ENCODE results near the gene ACOT7.
"Not testable (repeated sequence)": the region's sequence is repeated elsewhere in the genome, so short reads cannot be mapped to it uniquely, and the experiment has no call there.

ACOT7 gene

GRCh38 chr1:6380037-6380436 is 13.5 kb downstream of the ACOT7 start:
- DNase-seq (ENCODE audit: low read depth): no peak
- no peak for TF ChIP-seq CTCF (conservative IDR thresholded peaks at IDR 0.05; ENCODE audit: low read depth, low read length)
- H3K4me3 ChIP-seq (ENCODE audit: low read depth, low read length): no peak overlapping the region

- DNase-seq (ENCODE audit: low read depth): no peak
- peak; percentile 31 for TF ChIP-seq CTCF (conservative IDR thresholded peaks at IDR 0.05; ENCODE audit: low read depth, low read length)
- no peak overlapping the region for H3K4me3 ChIP-seq (ENCODE audit: low read depth, low read length)
Observed at GRCh38 chr1:6378096-6378746, 15.3 kb downstream of the ACOT7 start.

- no peak for DNase-seq (ENCODE audit: low read depth)
- TF ChIP-seq CTCF (conservative IDR thresholded peaks at IDR 0.05; ENCODE audit: low read depth, low read length): no peak
- H3K4me3 ChIP-seq (ENCODE audit: low read depth, low read length): no peak overlapping the region
Observed at GRCh38 chr1:6373961-6374720, 19.4 kb downstream of the ACOT7 start.

DNA sequence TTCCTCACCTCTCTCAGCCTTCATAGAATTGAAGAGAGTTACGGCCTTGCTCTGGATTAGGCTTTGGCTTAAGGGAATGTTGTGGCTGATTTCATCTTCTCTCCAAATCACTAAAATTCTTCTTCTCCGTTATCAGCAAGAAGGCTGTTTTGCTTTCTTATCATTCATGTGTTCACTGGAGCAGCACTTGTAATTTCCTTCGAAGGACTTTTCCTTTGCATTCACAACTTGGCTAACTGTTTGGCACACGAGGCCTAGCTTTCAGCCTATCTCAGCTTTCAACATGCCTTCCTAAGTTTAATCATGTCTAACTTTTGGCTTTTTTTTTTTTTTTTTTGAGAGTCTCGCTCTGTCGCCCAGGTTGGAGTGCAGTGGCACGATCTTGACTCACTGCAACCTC is 21.3 kb downstream of the ACOT7 start:
- DNase-seq (ENCODE audit: low read depth); H3K4me3 ChIP-seq (ENCODE audit: low read depth, low read length): not testable (repeated sequence)

- DNase-seq (ENCODE audit: low read depth): no peak
Observed at GRCh38 chr1:6370006-6370405, 23.6 kb downstream of the ACOT7 start.

GRCh38 chr1:6367381-6368012 is 26.1 kb downstream of the ACOT7 start:
- no peak for DNase-seq (ENCODE audit: low read depth)
- no peak overlapping the region for H3K4me3 ChIP-seq (ENCODE audit: low read depth, low read length)
- no peak for TF ChIP-seq CTCF (conservative IDR thresholded peaks at IDR 0.05; ENCODE audit: low read depth, low read length)

More at GRCh38 chr1:6370006-6370405, 23.6 kb downstream of the ACOT7 start:
- no peak overlapping the region for H3K4me3 ChIP-seq (ENCODE audit: low read depth, low read length)
- TF ChIP-seq CTCF (conservative IDR thresholded peaks at IDR 0.05; ENCODE audit: low read depth, low read length): no peak

DNA sequence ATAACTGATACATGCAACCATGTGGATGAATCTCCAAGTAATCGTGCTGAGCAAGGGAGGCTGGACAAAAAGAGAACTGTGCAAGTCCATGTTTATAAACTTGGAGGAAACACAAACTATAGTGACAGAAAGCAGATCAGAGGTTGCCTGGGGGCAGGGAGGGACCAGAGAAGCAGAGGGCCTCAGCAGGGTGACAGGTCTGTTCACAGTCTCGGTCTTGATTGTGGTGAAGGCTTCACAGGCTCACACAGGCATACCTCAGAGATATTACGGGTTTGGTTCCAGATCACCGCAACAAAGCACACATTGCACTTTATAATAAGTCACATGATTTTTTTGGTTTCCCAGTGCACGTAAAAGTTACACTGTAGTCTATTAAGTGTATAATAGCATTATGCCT is 28.5 kb downstream of the ACOT7 start:
- no peak for TF ChIP-seq CTCF (conservative IDR thresholded peaks at IDR 0.05; ENCODE audit: low read depth, low read length)
- no peak for DNase-seq (ENCODE audit: low read depth)
- H3K4me3 ChIP-seq (ENCODE audit: low read depth, low read length): no peak overlapping the region

All from choroid plexus epithelial cell (primary cell).